Adrenal gland (tissue), 5 donors: ENCODE measurements around the gene APP.

Experiments
- CTCF ChIP-seq, 6 experiments: fragments of 450-650 bp in 4 of 6; fragments of 200-600 bp in 2 of 6; sonication (generic) in 1 of 6; IDR thresholded peaks; 1 replicate in 5 of 6; 2 replicates in 1 of 6; pipeline versions ENCODE4 v1.5.1 to v1.8.0; 2016 to 2021; ENCODE audit warnings: antibody characterized with exemption in 6 of 6, mild to moderate bottlenecking in 2 of 6, moderate library complexity in 1 of 6
- POLR2A ChIP-seq, 2 donors: fragments of 450-650 bp; IDR thresholded peaks; one replicate each; pipeline ENCODE4 v1.6.1; 2017; ENCODE audit warnings: antibody characterized with exemption in 2 of 2, mild to moderate bottlenecking in 2 of 2, moderate library complexity in 1 of 2
- donor health status: DM: no; HTN: no; CAD: no.

- no peak for TF ChIP-seq CTCF (IDR thresholded peaks at IDR 0.05)
- TF ChIP-seq POLR2A (IDR thresholded peaks at IDR 0.05) = no peak
Observed at GRCh38 chr21:25955646-25956045, 214.9 kb downstream of the APP start.
